Measurements from ENCODE around the gene TENM4. TPM values are rescaled to one million over a fixed set of nuclear protein-coding genes. Genes with fewer than 3 reads are reported as not detected.

Gene TENM4
- total and polyA plus RNA-seq, 2 of the 13 experiments (the other 11 are each of a cell fraction or from before 2014, with no cell fraction given) = not detected

GRCh38 chr11:78958444-78958843 lies 482.4 kb downstream of the TENM4 start:
- Histone ChIP-seq H3K27me3 (ENCODE audit: control insufficient read depth in 1 of 2, insufficient read depth in 2 of 2, low read length in 2 of 2) (peaks cover 2% of the 10 kb centered on the region in 2 experiments; a peak in 2 of 5 replicates), H3K4me2 (ENCODE audit: low read depth, low read length) (no peak overlapping the region), H3K79me2 (ENCODE audit: insufficient read depth, low read length) (no peaks in the 10 kb centered on the region), H3K27ac (ENCODE audit: extremely low read length, insufficient read depth, low read length) (no peak overlapping the region), H4K20me1 (ENCODE audit: insufficient read depth, low read length) (no peaks in the 10 kb centered on the region), H3K9ac (ENCODE audit: insufficient read depth, low read depth, low read length) (no peak overlapping the region), H3K4me1 (ENCODE audit: insufficient read depth, low read length) (no peaks in the 10 kb centered on the region), H3K9me3 (ENCODE audit: low read length) (no peaks in the 10 kb centered on the region), H3K4me3 (replicated peaks in 1 of 3; ENCODE audit: insufficient read depth in 1 of 3, low read depth in 2 of 3, low read length in 3 of 3) (no peak overlapping the region), H2AFZ (ENCODE audit: low read length) (no peak overlapping the region), H3K36me3 (replicated peaks in 1 of 2; ENCODE audit: control insufficient read depth in 1 of 2, insufficient read depth in 2 of 2, low read length in 2 of 2) (no peaks in the 10 kb centered on the region)
- ChIA-PET POLR2A (no interaction called here), CTCF (ENCODE audit: low intra/inter-chr PET ratio, low total read pairs) (no interaction called here)
- ATAC-seq (no peak), FAIRE-seq (no peak), DNase-seq (ENCODE audit: low spot score) (no peak)
- intact Hi-C loops (cut with micrococcal nuclease; ENCODE audit: unreplicated experiment) (no loop called here), in situ Hi-C loops (cut with HindIII; ENCODE audit: extremely low pct_ligation_motif_present, low pct_unique_long_range_greater_than_20kb) (no loop called here)
- BruUV-seq (replicated peaks) = no TSS peak
- 63% methylated on average over 3 of the region's 3 CpGs for WGBS (ENCODE audit: low lambda C conversion rate)
- TF ChIP-seq PTBP1 (IDR thresholded peaks at IDR 0.05; ENCODE audit: low read depth, low read length, poor library complexity, severe bottlenecking) (no peak), DPF2 (CRISPR knock-in tag; IDR thresholded peaks at IDR 0.05; ENCODE audit: borderline replicate concordance, low read depth) (no peak), SPEN (CRISPR knock-in tag; IDR thresholded peaks at IDR 0.05; ENCODE audit: low read depth) (no peak), KDM2A (CRISPR knock-in tag; IDR thresholded peaks at IDR 0.05; ENCODE audit: borderline replicate concordance, low read depth) (no peak), SOX5 (CRISPR knock-in tag; IDR thresholded peaks at IDR 0.05; ENCODE audit: borderline replicate concordance) (no peak), HNRNPUL1 (IDR thresholded peaks at IDR 0.05; ENCODE audit: low read depth, low read length) (no peak), ZNF329 (CRISPR knock-in tag; IDR thresholded peaks at IDR 0.05; ENCODE audit: low read depth) (no peak), CCDC6 (CRISPR knock-in tag; IDR thresholded peaks at IDR 0.05) (no peak)

- no peak overlapping the region for H3K4me3 ChIP-seq (replicated peaks in 1 of 3; ENCODE audit: insufficient read depth in 1 of 3, low read depth in 2 of 3, low read length in 3 of 3)
- no peak overlapping the region for H3K9ac ChIP-seq (ENCODE audit: insufficient read depth, low read depth, low read length)
- no peak for ATAC-seq
- H3K27ac ChIP-seq (ENCODE audit: extremely low read length, insufficient read depth, low read length) = no peak overlapping the region
- no peak for FAIRE-seq
- no peak overlapping the region for H3K4me2 ChIP-seq (ENCODE audit: low read depth, low read length)
- no TSS peak for BruUV-seq (replicated peaks)
- no peak overlapping the region for H2AFZ ChIP-seq (ENCODE audit: low read length)
- no peak for DNase-seq (ENCODE audit: low spot score)
- H3K4me1 ChIP-seq (ENCODE audit: insufficient read depth, low read length) = no peaks in the 10 kb centered on the region
- under 1% methylated on average over 5 of the region's 5 CpGs for WGBS (ENCODE audit: low lambda C conversion rate)
- intact Hi-C loops (cut with micrococcal nuclease; ENCODE audit: unreplicated experiment) (no loop called here), in situ Hi-C loops (cut with HindIII; ENCODE audit: extremely low pct_ligation_motif_present, low pct_unique_long_range_greater_than_20kb) (no loop called here)
- H3K27me3 ChIP-seq (ENCODE audit: control insufficient read depth in 1 of 2, insufficient read depth in 2 of 2, low read length in 2 of 2) = peaks cover 2% of the 10 kb centered on the region in 2 experiments; a peak in 2 of 5 replicates
- ChIA-PET POLR2A (no interaction called here), CTCF (ENCODE audit: low intra/inter-chr PET ratio, low total read pairs) (no interaction called here)
- H3K9me3 ChIP-seq (ENCODE audit: low read length) = no peaks in the 10 kb centered on the region
- no peaks in the 10 kb centered on the region for H3K79me2 ChIP-seq (ENCODE audit: insufficient read depth, low read length)
- H3K36me3 ChIP-seq (replicated peaks in 1 of 2; ENCODE audit: control insufficient read depth in 1 of 2, insufficient read depth in 2 of 2, low read length in 2 of 2) = no peaks in the 10 kb centered on the region
- no peaks in the 10 kb centered on the region for H4K20me1 ChIP-seq (ENCODE audit: insufficient read depth, low read length)
- TF ChIP-seq TRIM24 (CRISPR knock-in tag; IDR thresholded peaks at IDR 0.05) = no peak
- no peak for TF ChIP-seq SIN3A (IDR thresholded peaks at IDR 0.05; ENCODE audit: borderline replicate concordance, low read depth, low read length)
- no peak for TF ChIP-seq FOXP4 (CRISPR knock-in tag; IDR thresholded peaks at IDR 0.05)
- TF ChIP-seq ZNF710 (CRISPR knock-in tag; IDR thresholded peaks at IDR 0.05; ENCODE audit: borderline replicate concordance) = no peak
- TF ChIP-seq ASH2L (IDR thresholded peaks at IDR 0.05; ENCODE audit: insufficient read length, low read depth, low read length) = no peak
- no peak for TF ChIP-seq TMF1 (CRISPR knock-in tag; IDR thresholded peaks at IDR 0.05; ENCODE audit: low read depth)
Observed at GRCh38 chr11:78957476-78958245, 483.2 kb downstream of the TENM4 start.

Data from HepG2 (cell line).